HG03457 (cell line): Measurements from ENCODE around the gene SLC37A4.
"Not testable (repeated sequence)": the region's sequence is repeated elsewhere in the genome, so short reads cannot be mapped to it uniquely, and the experiment has no call there.

Source experiments
- ATAC-seq: cut with Tn5 transposase; IDR thresholded peaks from one replicate; pipeline ENCODE4 v1.9.1; 2021; ENCODE audit warnings: moderate number of reproducible peaks; ENCODE audit not compliant: unreplicated experiment

Gene SLC37A4

GRCh38 chr11:119018074-119018938 lies 12.4 kb downstream of the SLC37A4 start, which contains the start of the genes RPS25 and TRAPPC4:
Gene RPS25, minus strand, starts transcription at chr11:119018343. Its CDS starts 59 bp downstream, at chr11:119018284.
Gene TRAPPC4, plus strand, starts transcription at chr11:119018766. Its CDS starts 30 bp downstream, at chr11:119018796.
- peak; percentile 74 for ATAC-seq

GRCh38 chr11:119017377-119017776 lies 13.3 kb downstream of the SLC37A4 start:
- ATAC-seq: not testable (repeated sequence)

GRCh38 chr11:119016216-119017009 lies 14.3 kb downstream of the SLC37A4 start:
- no peak for ATAC-seq

GRCh38 chr11:119015054-119015611 lies 15.5 kb downstream of the SLC37A4 start:
- no peak for ATAC-seq

- ATAC-seq: no peak
Measured at GRCh38 chr11:119014209-119014924, 16.3 kb downstream of the SLC37A4 start.

GRCh38 chr11:119012629-119013170 lies 18.0 kb downstream of the SLC37A4 start:
- ATAC-seq: no peak

- ATAC-seq: no peak
Measured at GRCh38 chr11:119011476-119012053, 19.1 kb downstream of the SLC37A4 start.

- no peak for ATAC-seq
Measured at GRCh38 chr11:119006656-119007055, 24.0 kb downstream of the SLC37A4 start.

GRCh38 chr11:119000906-119001305 lies 29.8 kb downstream of the SLC37A4 start:
- ATAC-seq: no peak

- ATAC-seq: no peak
Measured at GRCh38 chr11:118998822-118999221, 31.9 kb downstream of the SLC37A4 start.

- ATAC-seq: peak; percentile 7
Measured at GRCh38 chr11:118998388-118998717, 32.3 kb downstream of the SLC37A4 start.

- peak; percentile 75 for ATAC-seq
Measured at GRCh38 chr11:118997627-118998387, 32.9 kb downstream of the SLC37A4 start, which contains the start of gene CENATAC. Gene CENATAC, plus strand, starts transcription at chr11:118998138. Its CDS starts 60 bp downstream, at chr11:118998198.

GRCh38 chr11:118996926-118997626 lies 33.6 kb downstream of the SLC37A4 start:
- ATAC-seq: no peak

- ATAC-seq: not testable (repeated sequence)
Measured at GRCh38 chr11:118991486-118992038, 39.1 kb downstream of the SLC37A4 start.

GRCh38 chr11:118988280-118988679 lies 42.4 kb downstream of the SLC37A4 start:
- no peak for ATAC-seq

- no peak for ATAC-seq
Measured at GRCh38 chr11:118984825-118985224, 45.9 kb downstream of the SLC37A4 start.

- ATAC-seq: not testable (repeated sequence)
Measured at GRCh38 chr11:118984337-118984736, 46.3 kb downstream of the SLC37A4 start.

- ATAC-seq: no peak
Measured at GRCh38 chr11:118980191-118980881, 50.3 kb downstream of the SLC37A4 start.
